Naive thymus-derived CD4-positive, alpha-beta T cell (primary cell): ENCODE data around the gene BIRC3. TPM values are rescaled to one million over a fixed set of nuclear protein-coding genes. Genes with fewer than 3 reads are reported as not detected.
"Not testable (repeated sequence)": the region's sequence is repeated elsewhere in the genome, so short reads cannot be mapped to it uniquely, and the experiment has no call there.

Experiments
- ATAC-seq: fragments of 150-1000 bp; cut with Tn5 transposase; 2 replicates; pipeline ENCODE4 v1.10.0; 2021; ENCODE audit warnings: mild to moderate bottlenecking, moderate library complexity
- CTCF ChIA-PET: fragments of 350-600 bp; sonication (Branson Sonifier 250); formaldehyde crosslinking; loops from one replicate; lab custom pipeline; 2021; ENCODE audit warnings: antibody characterized with exemption; lab: Charles Lee
- POLR2A ChIA-PET: fragments of 350-600 bp; sonication (Branson Sonifier 250); formaldehyde crosslinking; loops from one replicate; lab custom pipeline; 2021; ENCODE audit warnings: antibody characterized with exemption, inconsistent platforms; lab: Charles Lee
- DNase-seq, 9 donors: peaks; one replicate each; pipeline versions ENCODE4 v3.0.0 to v3.0.0-alpha.2; 2020 to 2022; ENCODE audit warnings: mixed read lengths in 1 of 9
- H3K27ac ChIP-seq: one replicate; pipeline ENCODE4 v1.7.0; 2013; ENCODE audit warnings: mild to moderate bottlenecking, low read depth, low read length, moderate library complexity
- H3K27me3 ChIP-seq, 2 donors: one replicate each; pipeline ENCODE4 v1.7.0; 2013; ENCODE audit warnings: low read length in 2 of 2, mild to moderate bottlenecking in 2 of 2, moderate library complexity in 2 of 2; ENCODE audit not compliant: control insufficient read depth in 2 of 2, insufficient read depth in 2 of 2
- H3K36me3 ChIP-seq, 3 experiments: 1 replicate in 2 of 3; 2 replicates in 1 of 3; pipeline ENCODE4 v1.7.0; 2013; ENCODE audit warnings: low read length in 3 of 3, mild to moderate bottlenecking in 3 of 3, moderate library complexity in 1 of 3; ENCODE audit not compliant: insufficient read depth in 3 of 3, control insufficient read depth in 2 of 3
- H3K4me1 ChIP-seq, 2 donors: one replicate each; pipeline ENCODE4 v1.7.0; 2013; ENCODE audit warnings: low read length in 2 of 2, mild to moderate bottlenecking in 2 of 2, moderate library complexity in 1 of 2; ENCODE audit not compliant: control insufficient read depth in 2 of 2, insufficient read depth in 2 of 2
- H3K4me3 ChIP-seq: 2 replicates; pipeline ENCODE4 v1.7.0; 2013; ENCODE audit warnings: mild to moderate bottlenecking, low read length
- H3K9me3 ChIP-seq, 3 experiments: 1 replicate in 2 of 3; 2 replicates in 1 of 3; pipeline ENCODE4 v1.7.0; 2013; ENCODE audit warnings: low read length in 3 of 3; ENCODE audit not compliant: control insufficient read depth in 2 of 3
- H3K27ac Mint-ChIP-seq, 9 donors: one replicate each; pipeline ENCODE4 v1.8.0; 2020 to 2022; ENCODE audit warnings: mixed read lengths in 9 of 9, mild to moderate bottlenecking in 8 of 9, moderate library complexity in 5 of 9, inconsistent platforms in 2 of 9
- H3K27me3 Mint-ChIP-seq, 5 donors: one replicate each; pipeline ENCODE4 v1.8.0; 2021 to 2022; ENCODE audit warnings: mixed read lengths in 5 of 5, mild to moderate bottlenecking in 1 of 5
- H3K36me3 Mint-ChIP-seq, 5 donors: one replicate each; pipeline ENCODE4 v1.8.0; 2020 to 2022; ENCODE audit warnings: mixed read lengths in 5 of 5, mild to moderate bottlenecking in 3 of 5, inconsistent platforms in 1 of 5
- H3K4me1 Mint-ChIP-seq, 7 donors: one replicate each; pipeline ENCODE4 v1.8.0; 2020 to 2022; ENCODE audit warnings: mixed read lengths in 7 of 7, mild to moderate bottlenecking in 3 of 7, inconsistent platforms in 1 of 7
- H3K4me3 Mint-ChIP-seq, 10 donors: one replicate each; pipeline ENCODE4 v1.8.0; 2020 to 2022; ENCODE audit warnings: mild to moderate bottlenecking in 10 of 10, mixed read lengths in 10 of 10, moderate library complexity in 6 of 10, inconsistent platforms in 2 of 10
- H3K9me3 Mint-ChIP-seq, 11 donors: one replicate each; pipeline ENCODE4 v1.8.0; 2020 to 2022; ENCODE audit warnings: mixed read lengths in 11 of 11, mild to moderate bottlenecking in 4 of 11, inconsistent platforms in 1 of 11, moderate library complexity in 1 of 11
- intact Hi-C, 2 donors: fragments of 100-400 bp; cut with micrococcal nuclease; formaldehyde crosslinking; loops; one replicate each; pipeline ENCODE4 v1.15.1; 2023
- polyA plus RNA-seq, 2 donors: library from polyadenylated mRNA; unstranded; fragments of 300-500 nt; fragmentation: Illumina TruSeq; gene quantifications; one replicate each; pipeline ENCODE4 v1.2.3, GENCODE V29; 2021
- total RNA-seq, 6 experiments: library from RNA in 5 of 6; stranded (reverse) in 5 of 6; gene quantifications; 1 replicate in 5 of 6; 2 replicates in 1 of 6; pipeline ENCODE4 v1.2.3 and lab custom pipeline; 2021 to 2026

Gene BIRC3
- total and polyA plus RNA-seq, 7 experiments from 2014 or later: 18.8 to 160 (median 68.1) TPM

DNA sequence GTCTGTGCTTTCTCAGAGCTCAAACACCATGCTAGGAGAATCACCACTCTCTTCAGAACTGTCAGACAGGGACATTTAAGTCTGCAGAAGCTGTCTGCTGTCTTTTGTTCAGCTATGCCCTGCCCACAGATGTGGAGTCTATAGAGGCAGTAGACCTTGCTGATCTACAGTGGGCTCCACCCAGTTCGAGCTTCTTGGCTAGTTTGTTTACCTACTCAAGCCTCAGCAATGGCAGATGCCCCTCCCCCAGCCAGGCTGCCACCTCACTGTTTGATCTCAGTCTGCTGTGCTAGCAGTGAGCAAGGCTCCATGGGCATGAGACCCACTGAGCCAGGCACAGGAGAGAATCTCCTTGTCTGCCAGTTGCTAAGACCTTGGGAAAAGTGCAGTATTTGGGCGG lies 16.4 kb upstream of the BIRC3 start:
- POLR2A ChIA-PET: interaction anchor here (0.9 to 5.4 kb wide), 9 partner anchors 11 to 153 kb away, joined by 3 to 40 read pairs (median 4); partner anchors contain the start of gene BIRC3
- CTCF ChIA-PET: interaction anchor here (1.0 to 14.9 kb wide), 4 partner anchors 12 to 50 kb away, joined by 4 to 354 read pairs (median 5); partner anchors contain the start of gene BIRC3
- H3K9me3 ChIP-seq, H3K36me3 ChIP-seq, intact Hi-C loops, H3K27me3 Mint-ChIP-seq, H3K27me3 ChIP-seq: not testable (repeated sequence)
- Histone ChIP-seq H3K27ac (peak overlapping the region; percentile 20), H3K4me1 (peaks cover 43 to 57% of the 10 kb centered on the region in 2 donors), H3K4me3 (peak overlapping the region; percentile 25)
- Mint-ChIP-seq H3K36me3 (peaks cover 6 to 63% (median 15%) of the 10 kb centered on the region in 5 donors), H3K4me3 (peak overlapping the region in 9 of 10 donors; percentile 5 to 72 (median 50)), H3K4me1 (peaks cover 31 to 73% (median 59%) of the 10 kb centered on the region in 7 donors), H3K27ac (peak overlapping the region; percentile 44 to 89 (median 73)), H3K9me3 (peaks cover 5 to 39% (median 15%) of the 10 kb centered on the region in 11 donors)
- DNase-seq: peak in 7 of 9 donors; percentile 49 to 81 (median 68)
- peak; percentile 73 for ATAC-seq

DNA sequence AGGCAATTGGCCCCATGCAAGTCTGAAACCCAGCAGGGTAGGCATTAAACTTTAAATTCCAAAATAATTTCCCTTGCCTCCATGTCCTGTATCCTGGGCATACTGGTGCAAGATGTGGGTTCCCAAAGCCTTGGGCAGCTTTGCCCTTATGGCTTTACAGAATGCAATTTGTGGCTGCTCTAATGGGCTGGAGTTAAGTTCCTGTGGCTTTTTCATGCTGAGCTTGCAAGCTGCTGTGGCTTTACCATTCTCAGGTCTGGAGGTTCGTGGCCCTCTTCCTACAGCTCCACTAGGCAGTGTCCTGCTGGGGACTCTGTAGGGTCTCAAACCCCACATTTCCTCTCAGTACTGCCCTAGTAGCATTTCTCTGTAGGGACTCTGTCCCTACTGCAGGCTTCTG lies 15.0 kb upstream of the BIRC3 start:
- DNase-seq (no peak), ATAC-seq (no peak)
- POLR2A ChIA-PET: interaction anchor here (5.4 kb wide), 1 partner anchor 11 kb away, joined by 40 read pairs; no protein-coding TSS in a partner anchor
- Histone ChIP-seq H3K27me3 (no peaks in the 10 kb centered on the region), H3K4me3 (peak overlapping the region; percentile 1), H3K36me3 (no peaks in the 10 kb centered on the region), H3K9me3 (peaks cover 0 to 9% (median 4%) of the 10 kb centered on the region in 3 experiments), H3K27ac (no peak overlapping the region), H3K4me1 (peaks cover 54 to 71% of the 10 kb centered on the region in 2 donors)
- CTCF ChIA-PET: interaction anchor here (0.7 kb wide), 1 partner anchor 8 kb away, joined by 3 read pairs; no protein-coding TSS in a partner anchor
- intact Hi-C loops: loop anchor here in 1 of 2 donors (1.0 kb wide), 1 partner anchor 8 kb away; no protein-coding TSS in a partner anchor
- Mint-ChIP-seq H3K9me3 (peaks cover 5 to 36% (median 15%) of the 10 kb centered on the region in 11 donors), H3K4me1 (peaks cover 45 to 84% (median 73%) of the 10 kb centered on the region in 7 donors), H3K27ac (peak overlapping the region in 5 of 9 donors; percentile 22 to 89 (median 70)), H3K27me3 (no peaks in the 10 kb centered on the region), H3K4me3 (peak overlapping the region in 4 of 10 donors; percentile 36 to 60 (median 52)), H3K36me3 (peaks cover 6 to 58% (median 15%) of the 10 kb centered on the region in 5 donors)

DNA sequence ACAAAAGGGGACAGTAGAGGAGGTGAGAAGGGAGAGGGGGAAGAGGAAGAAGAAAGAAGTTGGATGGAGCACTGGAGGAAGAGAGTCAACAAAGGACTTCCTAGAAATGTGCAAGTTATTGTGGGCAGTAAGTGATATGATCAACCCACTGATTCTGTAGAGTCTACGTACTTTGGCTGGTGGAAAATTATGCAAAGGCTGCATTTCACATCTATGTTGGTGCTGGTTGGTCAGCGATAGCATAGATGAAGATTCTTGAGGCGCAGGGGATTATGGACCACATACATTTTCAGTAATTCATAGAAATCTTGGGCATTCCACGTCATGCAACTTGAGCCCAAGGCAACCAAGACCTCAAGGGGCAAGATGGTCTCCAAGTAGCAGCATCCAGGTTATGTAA lies 12.6 kb upstream of the BIRC3 start:
- intact Hi-C loops: loop anchor here in 1 of 2 donors (5.0 kb wide), 1 partner anchor 43 kb away; the partner anchor contains the start of gene BIRC2
- peaks cover 49 to 87% (median 76%) of the 10 kb centered on the region in 7 donors for H3K4me1 Mint-ChIP-seq

DNA sequence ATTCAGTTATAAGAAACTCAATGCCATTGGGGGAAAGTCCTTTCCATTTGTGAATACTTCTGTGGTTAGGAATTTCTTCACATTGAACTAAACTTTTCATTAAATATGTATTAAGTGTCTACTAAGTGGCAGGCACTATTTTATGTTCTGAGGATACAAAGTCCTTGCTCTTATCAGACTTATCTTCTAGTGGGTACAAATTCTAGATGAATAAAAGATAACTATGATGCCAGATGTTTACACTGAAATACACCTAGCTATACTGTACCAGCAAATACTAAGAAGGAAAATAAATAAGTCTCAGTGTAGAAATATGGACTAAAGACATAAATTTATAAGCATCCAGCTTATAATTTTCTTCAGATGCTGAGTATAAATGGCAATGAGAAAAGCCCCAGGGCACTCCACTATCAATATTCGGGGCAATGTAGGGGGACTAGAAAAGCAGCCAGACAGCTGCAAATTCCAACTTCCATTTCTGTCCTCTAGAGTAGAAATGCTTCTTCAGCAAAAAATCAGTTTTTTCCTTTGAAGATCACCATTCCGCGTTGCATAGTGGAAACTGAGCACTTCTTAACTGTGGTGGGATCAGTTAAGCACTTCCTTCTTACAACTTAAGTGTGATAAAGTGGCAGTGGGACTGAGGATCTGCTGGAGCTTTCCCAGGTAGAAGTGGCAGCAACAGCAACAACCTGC lies 11.8 kb upstream of the BIRC3 start:
- Histone ChIP-seq H3K27ac (peak overlapping the region; percentile 68), H3K4me3 (peak overlapping the region; percentile 14), H3K4me1 (peaks cover 55 to 82% of the 10 kb centered on the region in 2 donors), H3K27me3 (no peaks in the 10 kb centered on the region), H3K36me3 (no peaks in the 10 kb centered on the region), H3K9me3 (peaks cover 0 to 9% (median 4%) of the 10 kb centered on the region in 3 experiments)
- peaks cover 5 to 36% (median 15%) of the 10 kb centered on the region in 11 donors for H3K9me3 Mint-ChIP-seq
- ChIA-PET CTCF (interaction anchor here (0.9 to 17.6 kb wide), 5 partner anchors 10 to 37 kb away, joined by 3 to 354 read pairs (median 16); partner anchors contain the start of gene BIRC3), POLR2A (interaction anchor here (0.6 to 4.0 kb wide), 12 partner anchors 11 to 308 kb away, joined by 3 to 89 read pairs (median 4); partner anchors contain the start of gene BIRC3)
- intact Hi-C loops: loop anchor here (1.0 to 5.0 kb wide), 3 partner anchors 11 to 42 kb away; partner anchors contain the start of genes BIRC2 (in 1 of the 2) and BIRC3 (in 1 of the 2)
- DNase-seq (no peak), ATAC-seq (no peak)
- H3K27ac Mint-ChIP-seq: peak overlapping the region; percentile 83 to 96 (median 93)
- no peaks in the 10 kb centered on the region for H3K27me3 Mint-ChIP-seq
- H3K36me3 Mint-ChIP-seq: peaks cover 6 to 35% (median 19%) of the 10 kb centered on the region in 5 donors
- peak overlapping the region; percentile 18 to 84 (median 61) for H3K4me3 Mint-ChIP-seq
- peaks cover 41 to 82% (median 69%) of the 10 kb centered on the region in 7 donors for H3K4me1 Mint-ChIP-seq

More for the DNA sequence above, 12.6 kb upstream of the BIRC3 start:
- ATAC-seq (peak; percentile 18), DNase-seq (no peak)
- H3K36me3 Mint-ChIP-seq: peaks cover 6 to 41% (median 18%) of the 10 kb centered on the region in 5 donors
- peak overlapping the region; percentile 26 to 96 (median 93) for H3K27ac Mint-ChIP-seq
- ChIA-PET POLR2A (no interaction called here), CTCF (no interaction called here)
- Histone ChIP-seq H3K4me3 (peak overlapping the region; percentile 28), H3K27me3 (no peaks in the 10 kb centered on the region), H3K9me3 (peaks cover 0 to 9% (median 4%) of the 10 kb centered on the region in 3 experiments), H3K4me1 (peaks cover 56 to 86% of the 10 kb centered on the region in 2 donors), H3K36me3 (no peaks in the 10 kb centered on the region), H3K27ac (peak overlapping the region; percentile 8)
- peak overlapping the region in 9 of 10 donors; percentile 21 to 70 (median 55) for H3K4me3 Mint-ChIP-seq
- peaks cover 5 to 36% (median 15%) of the 10 kb centered on the region in 11 donors for H3K9me3 Mint-ChIP-seq
- no peaks in the 10 kb centered on the region for H3K27me3 Mint-ChIP-seq

DNA sequence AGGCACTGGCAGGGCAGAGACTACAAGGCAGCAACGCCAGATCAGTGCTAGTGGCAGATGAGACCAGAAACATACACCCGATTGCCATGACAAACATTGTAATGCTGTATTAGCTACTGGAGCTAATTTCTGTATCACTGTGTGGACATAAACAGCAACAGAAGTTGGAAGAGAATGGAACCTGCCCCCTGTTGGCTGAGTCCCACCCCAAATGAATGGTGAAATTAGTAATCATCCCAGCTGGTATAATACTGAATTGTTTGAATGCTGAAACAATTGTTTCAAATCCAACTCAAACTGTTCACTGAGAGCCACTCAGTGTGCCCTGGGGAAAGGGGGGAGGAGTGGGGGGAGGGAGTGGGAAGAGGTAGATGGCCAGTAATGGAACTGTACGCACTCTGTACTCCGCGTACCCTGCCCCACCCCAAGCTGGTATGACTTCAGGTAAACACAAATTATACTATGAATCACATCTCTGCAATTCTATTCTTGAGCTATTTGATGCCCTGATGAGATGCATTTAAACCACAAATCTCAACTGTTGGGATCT lies 11.2 kb upstream of the BIRC3 start:
- Mint-ChIP-seq H3K4me1 (peaks cover 41 to 80% (median 67%) of the 10 kb centered on the region in 7 donors), H3K27me3 (no peaks in the 10 kb centered on the region), H3K27ac (peak overlapping the region; percentile 87 to 96 (median 93)), H3K36me3 (peaks cover 6 to 38% (median 19%) of the 10 kb centered on the region in 5 donors), H3K4me3 (peak overlapping the region; percentile 46 to 84 (median 64)), H3K9me3 (peaks cover 5 to 31% (median 15%) of the 10 kb centered on the region in 11 donors)
- DNase-seq (peak in 1 of 9 donors; percentile 30), ATAC-seq (peak; percentile 23)
- ChIA-PET CTCF (interaction anchor here (0.6 to 17.6 kb wide), 8 partner anchors 10 to 190 kb away, joined by 3 to 354 read pairs (median 4); partner anchors contain the start of gene BIRC3), POLR2A (interaction anchor here (0.6 to 4.0 kb wide), 12 partner anchors 11 to 307 kb away, joined by 3 to 89 read pairs (median 4); partner anchors contain the start of gene BIRC3)
- H3K4me1 ChIP-seq: peaks cover 49 to 75% of the 10 kb centered on the region in 2 donors
- peaks cover 0 to 9% (median 4%) of the 10 kb centered on the region in 3 experiments for H3K9me3 ChIP-seq
- H3K27me3 ChIP-seq: no peaks in the 10 kb centered on the region
- intact Hi-C loops: loop anchor here (1.0 to 5.0 kb wide), 3 partner anchors 11 to 41 kb away; partner anchors contain the start of genes BIRC2 (in 1 of the 2) and BIRC3 (in 1 of the 2)
- no peaks in the 10 kb centered on the region for H3K36me3 ChIP-seq
- peak overlapping the region; percentile 68 for H3K27ac ChIP-seq
- H3K4me3 ChIP-seq: peak overlapping the region; percentile 14
